Measurements from ENCODE around the gene FGFBP3.

DNA sequence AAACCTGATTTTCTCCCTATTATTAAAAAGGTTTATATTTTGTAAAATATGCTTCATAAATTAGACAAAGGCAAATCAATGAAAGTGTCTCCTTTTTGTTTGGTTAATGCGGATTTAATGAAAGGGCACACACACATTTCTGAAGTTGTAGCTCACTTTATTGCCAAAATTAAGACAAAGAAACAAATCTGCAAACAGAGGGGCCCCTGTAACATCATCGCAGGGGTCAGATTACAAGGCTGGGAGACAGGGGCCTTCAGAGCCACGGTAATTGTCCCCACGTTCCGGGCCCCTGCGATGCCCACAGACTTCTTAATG, 22.4 kb downstream of the FGFBP3 start:
- TF ChIP-seq, protein P1, sequence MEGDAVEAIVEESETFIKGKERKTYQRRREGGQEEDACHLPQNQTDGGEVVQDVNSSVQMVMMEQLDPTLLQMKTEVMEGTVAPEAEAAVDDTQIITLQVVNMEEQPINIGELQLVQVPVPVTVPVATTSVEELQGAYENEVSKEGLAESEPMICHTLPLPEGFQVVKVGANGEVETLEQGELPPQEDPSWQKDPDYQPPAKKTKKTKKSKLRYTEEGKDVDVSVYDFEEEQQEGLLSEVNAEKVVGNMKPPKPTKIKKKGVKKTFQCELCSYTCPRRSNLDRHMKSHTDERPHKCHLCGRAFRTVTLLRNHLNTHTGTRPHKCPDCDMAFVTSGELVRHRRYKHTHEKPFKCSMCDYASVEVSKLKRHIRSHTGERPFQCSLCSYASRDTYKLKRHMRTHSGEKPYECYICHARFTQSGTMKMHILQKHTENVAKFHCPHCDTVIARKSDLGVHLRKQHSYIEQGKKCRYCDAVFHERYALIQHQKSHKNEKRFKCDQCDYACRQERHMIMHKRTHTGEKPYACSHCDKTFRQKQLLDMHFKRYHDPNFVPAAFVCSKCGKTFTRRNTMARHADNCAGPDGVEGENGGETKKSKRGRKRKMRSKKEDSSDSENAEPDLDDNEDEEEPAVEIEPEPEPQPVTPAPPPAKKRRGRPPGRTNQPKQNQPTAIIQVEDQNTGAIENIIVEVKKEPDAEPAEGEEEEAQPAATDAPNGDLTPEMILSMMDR (IDR thresholded peaks at IDR 0.05) = no peak
- TF ChIP-seq POLR2A (IDR thresholded peaks at IDR 0.05) = no peak
